ENCODE measurements around the gene GNB1L.

GNB1L gene

GRCh38 chr22:19882446-19883381 is 28.0 kb upstream of the GNB1L start:
- no peak for DNase-seq (ENCODE audit: low spot score)
- no peak for TF ChIP-seq CTCF (IDR thresholded peaks at IDR 0.05; ENCODE audit: extremely low read depth, missing control alignments)

- TF ChIP-seq CTCF (IDR thresholded peaks at IDR 0.05; ENCODE audit: extremely low read depth, missing control alignments): no peak
- no peak for DNase-seq (ENCODE audit: low spot score)
These were observed 26.3 kb upstream of the GNB1L start for GRCh38 chr22:19880786-19881569.

- no peak for DNase-seq (ENCODE audit: low spot score)
These were observed 25.5 kb upstream of the GNB1L start for GRCh38 chr22:19879992-19880785.

GRCh38 chr22:19879643-19879991 is 24.9 kb upstream of the GNB1L start:
- DNase-seq (ENCODE audit: low spot score): no peak
- no peak for TF ChIP-seq CTCF (IDR thresholded peaks at IDR 0.05; ENCODE audit: extremely low read depth, missing control alignments)

More at GRCh38 chr22:19879992-19880785, 25.5 kb upstream of the GNB1L start:
- TF ChIP-seq CTCF (IDR thresholded peaks at IDR 0.05; ENCODE audit: extremely low read depth, missing control alignments): no peak

GRCh38 chr22:19879246-19879570 is 24.5 kb upstream of the GNB1L start:
- no peak for TF ChIP-seq CTCF (IDR thresholded peaks at IDR 0.05; ENCODE audit: extremely low read depth, missing control alignments)
- no peak for DNase-seq (ENCODE audit: low spot score)

- no peak for DNase-seq (ENCODE audit: low spot score)
These were observed 24.0 kb upstream of the GNB1L start for GRCh38 chr22:19878461-19879245.

More at GRCh38 chr22:19878461-19879245, 24.0 kb upstream of the GNB1L start:
- no peak for TF ChIP-seq CTCF (IDR thresholded peaks at IDR 0.05; ENCODE audit: extremely low read depth, missing control alignments)

All from GM20000 (cell line).